Head of caudate nucleus (tissue), 42 donors: ENCODE measurements around the gene UBN2.

ENCODE experiments used
- DNase-seq, 42 donors: peaks; one replicate each; pipeline versions ENCODE4 v3.0.0 to v3.0.0-alpha.2; 2020 to 2021; ENCODE audit warnings: mixed read lengths in 7 of 42
- intact Hi-C: fragments of 100-400 bp; cut with DNase I; formaldehyde crosslinking; loops from one replicate; pipeline ENCODE4 v1.15.0; 2022

The UBN2 gene

GRCh38 chr7:139334399-139335150 is 103.5 kb downstream of the UBN2 start:
- DNase-seq = no peak
- intact Hi-C loops = no loop called here

DNA sequence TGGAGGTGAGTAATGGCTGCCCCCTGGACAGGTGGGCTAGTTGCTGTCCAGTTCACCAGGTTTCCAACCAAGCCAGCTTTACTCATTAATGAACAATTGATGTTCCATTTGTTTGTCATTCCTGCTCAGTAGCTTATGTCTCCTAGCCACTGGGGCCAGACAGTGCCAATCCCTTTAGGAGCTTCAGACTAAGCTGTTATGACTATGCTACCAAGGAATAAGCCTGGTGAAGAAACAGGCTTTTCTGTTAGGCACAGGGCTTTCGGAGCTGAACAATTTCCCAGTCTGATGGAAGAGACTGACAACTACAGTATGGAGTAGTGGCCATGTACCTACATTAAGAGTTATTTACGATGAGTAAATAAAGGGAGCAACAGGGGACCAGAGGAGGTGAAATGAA is 108.0 kb downstream of the UBN2 start:
- peak in 1 of 42 donors; percentile 31 for DNase-seq
- intact Hi-C loops = no loop called here

DNA sequence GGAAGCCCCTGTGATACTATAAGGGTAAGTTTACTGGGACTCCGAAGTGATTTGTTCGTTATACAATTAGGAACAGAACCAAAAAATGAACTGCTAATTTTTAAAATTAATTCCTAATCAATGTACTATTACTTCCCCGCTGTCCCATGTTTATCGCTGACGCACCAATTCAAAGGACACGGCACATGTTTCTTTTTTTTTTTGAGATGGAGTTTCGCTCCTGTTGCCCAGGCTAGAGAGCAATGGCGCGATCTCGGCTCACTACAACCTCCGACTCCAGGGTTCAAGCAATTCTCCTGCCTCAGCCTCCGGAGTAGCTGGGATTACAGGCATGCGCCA is 108.6 kb downstream of the UBN2 start:
- intact Hi-C loops = loop anchor here (1.0 to 5.0 kb wide), 4 partner anchors 21 to 207 kb away; partner anchors contain the start of gene UBN2
- no peak for DNase-seq

DNA sequence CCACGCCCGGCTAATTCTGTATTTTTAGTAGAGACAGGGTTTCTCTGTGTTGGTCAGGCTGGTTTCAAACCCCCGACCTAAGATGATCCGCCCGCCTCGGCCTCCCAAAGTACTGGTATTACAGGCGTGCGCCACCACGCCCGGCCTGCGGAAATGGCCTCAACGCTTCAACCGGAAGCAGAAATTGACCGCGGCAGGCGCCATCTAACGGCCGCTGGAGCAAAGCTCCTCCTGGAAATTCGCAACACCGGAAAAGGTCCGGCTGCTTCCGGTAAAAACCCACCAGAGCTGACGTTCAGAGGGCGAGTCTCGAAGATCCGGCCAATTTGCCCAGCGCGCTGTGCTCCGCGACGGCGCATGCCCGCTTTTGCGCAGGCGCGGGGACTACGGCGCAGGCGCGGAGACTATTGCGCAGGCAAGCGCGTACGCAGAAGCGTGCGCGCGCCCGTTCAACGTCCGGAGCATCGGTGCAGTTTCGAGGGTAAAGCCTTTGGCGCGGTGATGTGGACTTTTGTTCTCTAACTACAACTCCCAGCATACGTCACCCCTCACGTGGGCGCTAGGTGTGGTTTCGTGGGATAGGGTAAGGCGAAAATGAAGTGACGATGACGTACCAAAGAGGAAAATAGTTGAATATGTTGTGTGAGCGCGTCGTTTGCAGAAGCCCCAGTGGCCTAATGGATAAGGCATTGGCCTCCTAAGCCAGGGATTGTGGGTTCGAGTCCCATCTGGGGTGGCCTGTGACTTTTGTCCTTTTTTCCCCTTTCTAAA is 109.2 kb downstream of the UBN2 start:
- peak; percentile 91 to 99 (median 98) for DNase-seq
- intact Hi-C loops = loop anchor here (1.0 to 5.0 kb wide), 4 partner anchors 20 to 207 kb away; partner anchors contain the start of gene UBN2

DNA sequence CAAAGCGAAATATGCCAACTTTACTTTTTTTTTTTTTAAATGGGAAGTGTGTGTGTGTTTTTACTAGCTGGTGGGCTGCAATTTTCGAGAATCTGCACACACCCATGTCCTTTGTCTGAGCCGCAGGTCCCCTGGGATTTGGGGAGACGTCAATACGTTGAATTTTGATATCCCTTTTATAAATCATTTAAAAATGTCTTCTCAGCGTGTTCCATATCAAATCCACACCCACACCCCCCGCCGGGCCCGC is 109.7 kb downstream of the UBN2 start:
- intact Hi-C loops = loop anchor here (1.0 to 5.0 kb wide), 4 partner anchors 20 to 208 kb away; partner anchors contain the start of gene UBN2
- no peak for DNase-seq

- peak; percentile 91 to 99 (median 96) for DNase-seq
- intact Hi-C loops = loop anchor here (2.0 to 5.0 kb wide), 3 partner anchors 96 to 208 kb away; partner anchors contain the start of gene UBN2
Measured at GRCh38 chr7:139341058-139341775, 110.2 kb downstream of the UBN2 start, which contains the start of gene FMC1. FMC1 (plus strand) TSS chr7:139341337; CDS start chr7:139341385, 48 bp downstream.

- DNase-seq = no peak
- intact Hi-C loops = loop anchor here (2.0 to 5.0 kb wide), 3 partner anchors 96 to 209 kb away; partner anchors contain the start of gene UBN2
Measured at GRCh38 chr7:139341776-139342226, 110.8 kb downstream of the UBN2 start.

- no peak for DNase-seq
- intact Hi-C loops = no loop called here
Measured at GRCh38 chr7:139345042-139345441, 114.0 kb downstream of the UBN2 start.

- intact Hi-C loops = no loop called here
- DNase-seq = no peak
Measured at GRCh38 chr7:139351027-139351426, 120.0 kb downstream of the UBN2 start.

DNA sequence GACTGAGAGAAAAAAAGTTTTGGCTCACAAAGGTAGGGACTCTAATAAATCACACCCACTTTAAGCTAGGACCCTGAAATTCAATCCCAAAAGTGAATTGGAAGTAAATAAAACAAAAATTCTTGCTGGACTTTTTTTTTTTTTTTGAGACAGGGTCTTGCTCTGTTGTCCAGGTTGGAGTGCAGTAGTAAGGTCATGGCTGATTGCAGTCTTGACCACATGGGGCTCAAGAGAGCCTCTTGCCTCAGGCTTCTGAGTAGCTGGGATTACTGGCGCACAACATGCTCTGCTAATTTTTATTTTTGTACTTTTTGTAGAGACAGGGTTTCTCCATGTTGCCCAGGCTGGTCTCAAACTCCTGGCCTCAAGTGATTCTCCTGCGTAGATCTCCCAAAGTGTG is 123.7 kb downstream of the UBN2 start:
- no peak for DNase-seq
- intact Hi-C loops = no loop called here

DNA sequence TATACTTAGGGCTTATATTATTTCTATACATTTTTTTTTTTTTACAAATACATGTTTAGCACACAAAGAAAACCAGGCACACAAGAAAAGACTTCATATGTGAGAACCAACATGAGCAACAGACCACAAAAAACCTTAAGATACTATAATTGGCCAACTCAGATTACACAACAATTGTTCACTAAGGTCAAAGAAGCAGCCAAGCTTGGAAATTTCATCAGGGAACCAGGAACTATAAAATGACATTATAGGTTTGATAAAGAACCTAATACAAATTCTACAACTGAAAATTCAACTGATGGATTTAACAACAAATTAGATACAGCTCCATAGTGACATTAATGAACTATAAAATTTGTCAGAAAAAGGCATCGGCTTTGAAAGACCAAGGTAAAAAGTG is 124.3 kb downstream of the UBN2 start:
- no peak for DNase-seq
- intact Hi-C loops = no loop called here
